SK-N-SH treated with all-trans-retinoic acid at 6 μM for 48 hours (cell line): Measurements from ENCODE around the gene MCAT.

Experiments
- CREB5 ChIP-seq: fragments of 250-450 bp; sonication (Bioruptor Pico); IDR thresholded peaks from 2 replicates; pipeline ENCODE4 v1.5.1; 2020; ENCODE audit warnings: low read depth, mild to moderate bottlenecking, moderate library complexity
- CSDC2 ChIP-seq: fragments of 250-450 bp; sonication (Bioruptor Pico); IDR thresholded peaks from 2 replicates; pipeline ENCODE4 v1.5.0; 2020; ENCODE audit warnings: mild to moderate bottlenecking, moderate library complexity
- RARB ChIP-seq: fragments of 250-450 bp; sonication (Bioruptor Pico); IDR thresholded peaks from 2 replicates; pipeline ENCODE4 v1.8.0; 2021; ENCODE audit warnings: mild to moderate bottlenecking, moderate library complexity
- ZFP30 ChIP-seq: fragments of 450-650 bp; formaldehyde crosslinking; IDR thresholded peaks from 2 replicates; pipeline ENCODE4 v1.5.0; 2022; ENCODE audit warnings: mild to moderate bottlenecking, moderate library complexity
- ZNF70 ChIP-seq: fragments of 450-650 bp; formaldehyde crosslinking; IDR thresholded peaks from 2 replicates; pipeline ENCODE4 v1.5.0; 2020; ENCODE audit warnings: mild to moderate bottlenecking, moderate library complexity

- TF ChIP-seq CSDC2 (no peak), ZNF70 (CRISPR knock-in tag) (no peak), RARB (CRISPR knock-in tag) (no peak), ZFP30 (CRISPR knock-in tag) (no peak), CREB5 (CRISPR knock-in tag) (no peak)
These were observed 52.9 kb downstream of the MCAT start for GRCh38 chr22:43090130-43090789.
